Cardiac muscle cell (in vitro differentiated cells and primary cell): ENCODE data around the gene NELFE. TPM values are rescaled to one million over a fixed set of nuclear protein-coding genes. Genes with fewer than 3 reads are reported as not detected.
A peak's percentile ranks its signal among the peaks of the same experiment; 100 is the strongest.

ENCODE experiments used
- DNase-seq, 2 donors: peaks; one replicate each; pipeline versions ENCODE4 v3.0.0 to v3.0.0-alpha.2; 2010 to 2017; ENCODE audit warnings: low read depth in 1 of 2, low spot score in 1 of 2
- H3K27ac ChIP-seq: fragments of 200-600 bp; sonication (generic); 2 replicates; pipeline ENCODE4 v1.5.1; 2016
- H3K27me3 ChIP-seq: fragments of 200-600 bp; sonication (generic); 2 replicates; pipeline ENCODE4 v1.6.0; 2016; ENCODE audit warnings: control low read depth
- H3K36me3 ChIP-seq: fragments of 200-600 bp; sonication (generic); 2 replicates; pipeline ENCODE4 v1.5.1; 2016; ENCODE audit warnings: control low read depth
- H3K4me1 ChIP-seq: fragments of 200-600 bp; sonication (generic); 2 replicates; pipeline ENCODE4 v1.8.1; 2017; ENCODE audit warnings: low read depth, mild to moderate bottlenecking, mixed run types
- H3K4me3 ChIP-seq: fragments of 200-600 bp; sonication (generic); 2 replicates; pipeline ENCODE4 v1.5.1; 2016; ENCODE audit warnings: mild to moderate bottlenecking
- H3K9me3 ChIP-seq: fragments of 200-600 bp; sonication (generic); 2 replicates; pipeline ENCODE4 v1.5.1; 2017; ENCODE audit warnings: low read depth, mild to moderate bottlenecking, control low read depth
- CTCF ChIP-seq: IDR thresholded peaks from 2 replicates; pipeline ENCODE4 v1.5.1; 2012; ENCODE audit warnings: low read depth, mild to moderate bottlenecking, low read length
- polyA plus RNA-seq: library from polyadenylated mRNA; unstranded; fragments of >200 nt; fragmentation: Nextera tagmentation; extraction: Ambion mirVana; gene quantifications from 2 replicates; pipeline ENCODE4 v1.2.1, GENCODE V29; 2016
- total RNA-seq: library from RNA; depleted of rRNA; stranded (reverse); fragments of >200 nt; gene quantifications from 2 replicates; pipeline ENCODE4 v1.2.3, GENCODE V29; 2016

Gene NELFE
- total and polyA plus RNA-seq, 2 experiments from 2014 or later = 146 to 186 TPM

DNA sequence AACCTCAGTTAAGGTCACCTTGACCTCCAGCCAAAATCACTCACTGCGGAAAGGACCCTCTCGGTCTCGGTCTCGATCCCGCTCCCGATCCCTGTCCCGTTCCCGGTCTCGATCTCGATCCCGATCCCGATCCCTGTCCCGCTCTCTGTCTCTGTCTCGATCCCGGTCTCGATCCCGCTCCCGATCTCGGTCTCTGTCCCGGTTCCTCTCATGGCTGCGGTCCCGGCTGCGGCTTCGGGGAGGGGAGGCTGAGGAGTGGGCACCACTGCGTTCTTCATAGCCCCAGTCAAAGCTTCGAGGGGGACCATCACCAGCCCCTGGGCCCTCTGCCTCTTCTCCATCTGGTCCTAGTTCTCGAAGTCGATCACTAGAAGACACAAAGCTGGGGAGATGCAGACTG is 4.3 kb downstream of the NELFE start:
- Histone ChIP-seq H3K27me3 (no peaks in the 10 kb centered on the region), H3K27ac (no peak overlapping the region), H3K36me3 (peaks cover 23% of the 10 kb centered on the region), H3K4me3 (no peak overlapping the region), H3K4me1 (peaks cover 7% of the 10 kb centered on the region), H3K9me3 (no peaks in the 10 kb centered on the region)
- DNase-seq = no peak
- no peak for TF ChIP-seq CTCF

DNA sequence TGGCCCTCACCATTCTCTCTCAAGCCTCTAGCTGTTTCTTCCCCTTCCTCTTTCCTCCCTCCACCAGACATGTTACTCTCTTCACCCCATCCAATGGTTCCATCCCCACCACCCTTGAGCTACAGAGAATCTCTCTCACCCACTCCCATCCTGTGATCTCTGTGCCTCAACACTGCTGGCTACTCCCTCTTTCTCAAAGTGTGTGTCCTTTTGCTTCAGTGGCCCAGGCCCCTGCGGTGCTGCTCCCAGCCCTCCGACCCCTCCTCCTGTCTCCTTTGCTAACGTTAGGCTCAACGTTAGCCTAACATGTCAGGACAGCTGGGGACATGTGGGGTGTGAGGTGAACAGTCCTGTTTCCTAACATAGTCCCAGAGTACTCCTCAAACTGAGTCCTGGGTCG is 5.9 kb downstream of the NELFE start:
- H3K36me3 ChIP-seq = peaks cover 23% of the 10 kb centered on the region
- no peaks in the 10 kb centered on the region for H3K27me3 ChIP-seq
- H3K4me3 ChIP-seq = no peak overlapping the region
- no peaks in the 10 kb centered on the region for H3K9me3 ChIP-seq
- TF ChIP-seq CTCF = no peak
- DNase-seq = no peak
- peak overlapping the region; percentile 30 for H3K27ac ChIP-seq
- peaks cover 2% of the 10 kb centered on the region for H3K4me1 ChIP-seq

DNA sequence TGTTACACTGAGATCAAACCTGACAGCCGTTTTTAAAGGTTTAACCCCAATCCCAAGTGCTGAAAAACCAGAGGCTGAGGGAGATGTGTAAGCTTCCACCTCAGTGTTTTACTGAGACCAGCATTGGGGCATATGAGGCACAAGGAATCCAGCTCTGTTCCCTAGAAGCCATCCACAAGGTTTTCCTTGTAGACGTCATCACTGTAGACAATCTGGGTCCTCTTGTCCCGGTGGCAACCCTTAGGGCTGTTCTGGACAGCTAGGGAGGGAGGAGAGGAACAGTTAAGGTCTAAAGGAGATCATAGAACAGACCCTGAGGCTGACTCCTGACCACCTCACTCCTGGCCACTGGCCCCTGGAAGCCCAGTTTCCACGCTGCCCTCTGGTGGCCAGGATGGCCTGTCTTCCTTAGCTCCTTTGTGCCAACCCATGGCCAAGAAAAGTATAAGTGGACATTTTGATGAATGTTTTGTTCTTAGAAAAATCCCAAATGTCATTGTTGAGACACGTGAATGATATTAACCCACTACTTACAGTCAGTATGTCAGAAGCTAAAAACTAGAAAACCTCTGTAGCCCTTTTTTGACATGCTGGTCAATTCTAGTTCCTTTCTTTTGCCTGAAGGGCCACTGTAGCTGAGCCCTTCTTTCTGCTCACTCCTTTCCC is 6.5 kb downstream of the NELFE start:
- no peaks in the 10 kb centered on the region for H3K4me1 ChIP-seq
- no peaks in the 10 kb centered on the region for H3K27me3 ChIP-seq
- peak; percentile 89 for TF ChIP-seq CTCF
- H3K9me3 ChIP-seq = no peaks in the 10 kb centered on the region
- no peak overlapping the region for H3K4me3 ChIP-seq
- H3K36me3 ChIP-seq = peaks cover 23% of the 10 kb centered on the region
- H3K27ac ChIP-seq = peak overlapping the region; percentile 30
- DNase-seq = peak; percentile 76 to 79

DNA sequence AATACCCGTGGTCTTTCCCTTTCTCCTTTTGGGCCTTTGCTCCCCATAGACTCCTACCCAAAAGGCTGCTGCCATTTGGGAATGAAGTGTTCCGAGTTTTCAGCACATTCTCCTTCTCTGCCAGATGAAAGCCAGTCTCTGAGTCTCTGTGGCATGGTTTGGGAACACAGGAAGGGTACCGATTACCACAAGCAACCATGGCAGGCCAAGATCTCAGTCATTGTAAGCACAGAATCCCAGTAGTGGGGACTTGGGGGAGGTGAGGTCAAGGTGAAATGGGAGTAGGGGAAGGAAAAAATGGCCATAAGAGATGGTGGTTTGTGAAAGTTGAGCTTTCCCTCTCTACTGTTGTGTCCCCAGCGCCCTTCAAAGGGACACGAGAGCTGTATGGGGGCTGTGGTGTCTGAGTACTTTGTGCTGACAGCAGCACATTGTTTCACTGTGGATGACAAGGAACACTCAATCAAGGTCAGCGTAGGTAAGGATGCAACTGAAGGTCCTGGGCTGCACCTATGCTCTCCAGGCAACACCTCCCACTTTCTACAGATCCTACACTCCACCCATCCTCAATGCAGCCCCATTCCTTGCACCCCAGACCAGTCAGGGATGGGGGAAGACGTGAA is 8.7 kb downstream of the NELFE start:
- TF ChIP-seq CTCF = no peak
- Histone ChIP-seq H3K27ac (peak overlapping the region; percentile 43), H3K36me3 (peaks cover 14% of the 10 kb centered on the region), H3K4me3 (no peak overlapping the region), H3K27me3 (no peaks in the 10 kb centered on the region), H3K9me3 (no peaks in the 10 kb centered on the region), H3K4me1 (no peaks in the 10 kb centered on the region)
- DNase-seq = no peak

GRCh38 chr6:31948753-31949413 is 9.9 kb downstream of the NELFE start:
- Histone ChIP-seq H3K36me3 (peaks cover 8% of the 10 kb centered on the region), H3K4me1 (no peaks in the 10 kb centered on the region), H3K4me3 (no peak overlapping the region), H3K27ac (no peak overlapping the region), H3K27me3 (no peaks in the 10 kb centered on the region), H3K9me3 (no peaks in the 10 kb centered on the region)
- no peak for TF ChIP-seq CTCF
- no peak for DNase-seq
